GM19324 (cell line): Measurements from ENCODE around the gene COL12A1.
A peak's percentile ranks its signal among the peaks of the same experiment; 100 is the strongest.

Experiments used
- ATAC-seq: cut with Tn5 transposase; IDR thresholded peaks from one replicate; pipeline ENCODE4 v1.9.1; 2021; ENCODE audit warnings: mild to moderate bottlenecking, moderate library complexity; ENCODE audit not compliant: unreplicated experiment, low FRiP score

The COL12A1 gene

GRCh38 chr6:75213732-75214131 lies 7.9 kb upstream of the COL12A1 start:
- ATAC-seq, result no peak

- ATAC-seq, result no peak
Measured at GRCh38 chr6:75213112-75213511, 7.3 kb upstream of the COL12A1 start.

GRCh38 chr6:75211920-75212590 lies 6.2 kb upstream of the COL12A1 start:
- ATAC-seq, result no peak

- no peak for ATAC-seq
Measured at GRCh38 chr6:75210885-75211739, 5.3 kb upstream of the COL12A1 start.

GRCh38 chr6:75209184-75209723 lies 3.4 kb upstream of the COL12A1 start:
- no peak for ATAC-seq

- peak; percentile 77 for ATAC-seq
Measured at GRCh38 chr6:75208298-75209183, 2.7 kb upstream of the COL12A1 start.

- ATAC-seq, result no peak
Measured at GRCh38 chr6:75206576-75207342, 906 bp upstream of the COL12A1 start.

GRCh38 chr6:75204959-75205775 lies 686 bp downstream of the COL12A1 start:
- ATAC-seq, result no peak

GRCh38 chr6:75204217-75204958 lies 1.5 kb downstream of the COL12A1 start:
- ATAC-seq, result no peak

GRCh38 chr6:75203721-75204120 lies 2.1 kb downstream of the COL12A1 start:
- no peak for ATAC-seq

GRCh38 chr6:75202676-75203131 lies 3.1 kb downstream of the COL12A1 start:
- no peak for ATAC-seq

GRCh38 chr6:75201901-75202672 lies 3.8 kb downstream of the COL12A1 start:
- no peak for ATAC-seq

- no peak for ATAC-seq
Measured at GRCh38 chr6:75201021-75201420, 4.8 kb downstream of the COL12A1 start.

- no peak for ATAC-seq
Measured at GRCh38 chr6:75199889-75200288, 6.0 kb downstream of the COL12A1 start.

- no peak for ATAC-seq
Measured at GRCh38 chr6:75196081-75196687, 9.7 kb downstream of the COL12A1 start.

GRCh38 chr6:75188221-75188925 lies 17.5 kb downstream of the COL12A1 start:
- no peak for ATAC-seq
